MG63 (cell line): ENCODE measurements around the gene ROR2. TPM values are rescaled to one million over a fixed set of nuclear protein-coding genes. Genes with fewer than 3 reads are reported as not detected.

Source experiments
- DNase-seq: peaks from one replicate; pipeline ENCODE4 v3.0.0-alpha.2; 2020
- H3K27me3 ChIP-seq: fragments of 250-450 bp; sonication (Bioruptor Pico); 2 replicates; pipeline ENCODE4 v1.5.1; 2020; ENCODE audit warnings: mild to moderate bottlenecking, moderate library complexity
- H3K36me3 ChIP-seq: fragments of 250-450 bp; sonication (Bioruptor Pico); 2 replicates; pipeline ENCODE4 v1.5.1; 2020; ENCODE audit warnings: mild to moderate bottlenecking, moderate library complexity
- H3K4me3 ChIP-seq: fragments of 250-450 bp; sonication (Bioruptor Pico); 2 replicates; pipeline ENCODE4 v1.5.1; 2020; ENCODE audit warnings: mild to moderate bottlenecking, moderate library complexity
- H3K9me3 ChIP-seq: fragments of 250-450 bp; sonication (Bioruptor Pico); 2 replicates; pipeline ENCODE4 v1.5.1; 2020; ENCODE audit warnings: mild to moderate bottlenecking, moderate library complexity
- total RNA-seq: library from RNA; depleted of rRNA; stranded (reverse); fragments of >200 nt; shearing (Covaris generic); gene quantifications from 2 replicates; pipeline ENCODE4 v1.2.3, GENCODE V29; 2014; ENCODE audit warnings: low replicate concordance

Gene ROR2
- total RNA-seq, 1 experiment from 2014 or later, result 0.20 TPM

- Histone ChIP-seq H3K27me3 (no peaks in the 10 kb centered on the region), H3K36me3 (no peaks in the 10 kb centered on the region), H3K9me3 (peaks cover under 1% of the 10 kb centered on the region; the same call in 1 of the 2 replicates), H3K4me3 (no peak overlapping the region)
- DNase-seq, result no peak
These were observed 13.0 kb downstream of the ROR2 start for GRCh38 chr9:91937056-91937455.

DNA sequence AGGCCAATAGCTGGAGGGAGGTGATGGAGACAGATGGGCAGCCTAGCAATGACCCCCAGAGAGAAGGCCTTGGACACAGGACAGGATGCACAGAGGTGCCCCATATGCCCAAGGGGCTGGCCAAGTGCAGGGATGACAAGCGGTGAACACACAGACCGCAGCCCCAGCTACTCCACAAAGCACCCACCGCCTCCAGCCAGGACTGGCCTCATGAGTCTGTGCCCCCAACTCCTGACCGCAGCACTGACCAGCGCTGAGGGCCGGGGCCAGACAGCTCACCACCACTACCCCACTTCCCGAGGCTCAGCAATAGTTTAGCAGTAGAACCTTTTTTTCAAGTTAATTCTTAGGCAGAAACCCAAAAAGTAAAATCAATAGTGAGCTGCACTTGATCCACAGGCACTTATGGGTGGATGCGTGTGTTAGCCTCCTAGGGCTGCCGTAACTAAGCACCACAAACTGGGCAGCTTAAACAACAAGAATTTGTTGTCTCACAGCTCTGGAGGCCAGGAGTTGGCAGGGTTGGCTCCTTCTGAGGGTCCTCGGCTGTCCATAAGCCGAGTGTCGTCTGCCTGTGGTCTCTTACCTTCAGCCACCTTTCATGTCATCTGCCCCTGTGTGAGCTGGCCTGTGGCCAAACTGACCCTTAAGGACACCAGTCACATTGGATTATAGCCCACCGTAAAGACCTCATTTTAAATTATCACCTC lies 14.1 kb downstream of the ROR2 start:
- no peak overlapping the region for H3K4me3 ChIP-seq
- DNase-seq, result no peak
- H3K36me3 ChIP-seq, result no peaks in the 10 kb centered on the region
- peaks cover 12% of the 10 kb centered on the region for H3K9me3 ChIP-seq
- no peaks in the 10 kb centered on the region for H3K27me3 ChIP-seq

GRCh38 chr9:91935066-91935749 lies 14.8 kb downstream of the ROR2 start:
- DNase-seq, result no peak

GRCh38 chr9:91934654-91935053 lies 15.4 kb downstream of the ROR2 start:
- Histone ChIP-seq H3K27me3 (no peaks in the 10 kb centered on the region), H3K36me3 (no peaks in the 10 kb centered on the region), H3K9me3 (peaks cover 22% of the 10 kb centered on the region), H3K4me3 (no peak overlapping the region)
- no peak for DNase-seq

More at GRCh38 chr9:91935066-91935749, 14.8 kb downstream of the ROR2 start:
- Histone ChIP-seq H3K27me3 (no peaks in the 10 kb centered on the region), H3K4me3 (no peak overlapping the region), H3K36me3 (no peaks in the 10 kb centered on the region), H3K9me3 (peaks cover 19% of the 10 kb centered on the region)

GRCh38 chr9:91933556-91934352 lies 16.3 kb downstream of the ROR2 start:
- peaks cover 22% of the 10 kb centered on the region for H3K9me3 ChIP-seq
- DNase-seq, result no peak
- peak overlapping the region; percentile 14; the same call in 1 of the 2 replicates for H3K4me3 ChIP-seq
- H3K36me3 ChIP-seq, result no peaks in the 10 kb centered on the region
- no peaks in the 10 kb centered on the region for H3K27me3 ChIP-seq

- Histone ChIP-seq H3K36me3 (no peaks in the 10 kb centered on the region), H3K27me3 (no peaks in the 10 kb centered on the region), H3K9me3 (peaks cover 22% of the 10 kb centered on the region), H3K4me3 (no peak overlapping the region)
- DNase-seq, result no peak
These were observed 19.6 kb downstream of the ROR2 start for GRCh38 chr9:91930475-91930874.

GRCh38 chr9:91929331-91929730 lies 20.7 kb downstream of the ROR2 start:
- H3K9me3 ChIP-seq, result peaks cover 22% of the 10 kb centered on the region
- no peaks in the 10 kb centered on the region for H3K36me3 ChIP-seq
- H3K4me3 ChIP-seq, result no peak overlapping the region
- no peaks in the 10 kb centered on the region for H3K27me3 ChIP-seq
- no peak for DNase-seq

- Histone ChIP-seq H3K27me3 (no peaks in the 10 kb centered on the region), H3K9me3 (peaks cover 22% of the 10 kb centered on the region), H3K36me3 (no peaks in the 10 kb centered on the region), H3K4me3 (no peak overlapping the region)
- DNase-seq, result no peak
These were observed 22.0 kb downstream of the ROR2 start for GRCh38 chr9:91927922-91928510.

GRCh38 chr9:91924090-91924489 lies 25.9 kb downstream of the ROR2 start:
- H3K27me3 ChIP-seq, result no peaks in the 10 kb centered on the region
- DNase-seq, result no peak
- no peaks in the 10 kb centered on the region for H3K9me3 ChIP-seq
- H3K4me3 ChIP-seq, result no peak overlapping the region
- H3K36me3 ChIP-seq, result no peaks in the 10 kb centered on the region

- H3K9me3 ChIP-seq, result no peaks in the 10 kb centered on the region
- no peaks in the 10 kb centered on the region for H3K36me3 ChIP-seq
- H3K4me3 ChIP-seq, result no peak overlapping the region
- H3K27me3 ChIP-seq, result no peaks in the 10 kb centered on the region; the same call in 1 of the 2 replicates
- DNase-seq, result no peak
These were observed 26.9 kb downstream of the ROR2 start for GRCh38 chr9:91923145-91923544.

DNA sequence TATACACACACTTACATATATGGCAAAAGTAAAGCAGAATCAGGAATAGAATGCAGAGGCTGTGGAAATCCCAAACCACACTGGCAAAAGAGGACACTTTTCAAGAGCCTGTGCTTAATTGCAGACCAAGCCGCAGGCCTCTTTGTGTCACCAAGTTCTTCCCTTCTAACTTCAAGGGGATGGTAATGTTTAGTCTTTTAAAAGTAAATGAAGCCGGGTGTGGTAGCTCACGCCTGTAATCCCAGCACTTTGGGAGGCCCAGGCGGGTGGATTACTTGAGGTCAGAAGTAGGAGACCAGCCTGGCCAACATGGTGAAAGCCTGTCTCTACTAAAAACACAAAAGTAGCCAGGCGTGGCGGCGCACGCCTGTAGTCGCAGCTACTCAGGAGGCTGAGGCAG lies 28.7 kb downstream of the ROR2 start:
- H3K27me3 ChIP-seq, result no peaks in the 10 kb centered on the region; the same call in 1 of the 2 replicates
- H3K36me3 ChIP-seq, result no peaks in the 10 kb centered on the region
- no peaks in the 10 kb centered on the region for H3K9me3 ChIP-seq
- H3K4me3 ChIP-seq, result no peak overlapping the region
- no peak for DNase-seq

GRCh38 chr9:91920630-91921350 lies 29.2 kb downstream of the ROR2 start:
- no peaks in the 10 kb centered on the region; the same call in 1 of the 2 replicates for H3K27me3 ChIP-seq
- no peaks in the 10 kb centered on the region for H3K9me3 ChIP-seq
- no peak overlapping the region for H3K4me3 ChIP-seq
- DNase-seq, result no peak
- no peaks in the 10 kb centered on the region for H3K36me3 ChIP-seq

- Histone ChIP-seq H3K36me3 (no peaks in the 10 kb centered on the region), H3K4me3 (no peak overlapping the region), H3K9me3 (no peaks in the 10 kb centered on the region), H3K27me3 (no peaks in the 10 kb centered on the region; the same call in 1 of the 2 replicates)
- DNase-seq, result no peak
These were observed 30.4 kb downstream of the ROR2 start for GRCh38 chr9:91919621-91920020.

- Histone ChIP-seq H3K27me3 (no peaks in the 10 kb centered on the region; the same call in 1 of the 2 replicates), H3K9me3 (no peaks in the 10 kb centered on the region), H3K4me3 (no peak overlapping the region), H3K36me3 (no peaks in the 10 kb centered on the region)
- no peak for DNase-seq
These were observed 32.6 kb downstream of the ROR2 start for GRCh38 chr9:91917436-91917835.

DNA sequence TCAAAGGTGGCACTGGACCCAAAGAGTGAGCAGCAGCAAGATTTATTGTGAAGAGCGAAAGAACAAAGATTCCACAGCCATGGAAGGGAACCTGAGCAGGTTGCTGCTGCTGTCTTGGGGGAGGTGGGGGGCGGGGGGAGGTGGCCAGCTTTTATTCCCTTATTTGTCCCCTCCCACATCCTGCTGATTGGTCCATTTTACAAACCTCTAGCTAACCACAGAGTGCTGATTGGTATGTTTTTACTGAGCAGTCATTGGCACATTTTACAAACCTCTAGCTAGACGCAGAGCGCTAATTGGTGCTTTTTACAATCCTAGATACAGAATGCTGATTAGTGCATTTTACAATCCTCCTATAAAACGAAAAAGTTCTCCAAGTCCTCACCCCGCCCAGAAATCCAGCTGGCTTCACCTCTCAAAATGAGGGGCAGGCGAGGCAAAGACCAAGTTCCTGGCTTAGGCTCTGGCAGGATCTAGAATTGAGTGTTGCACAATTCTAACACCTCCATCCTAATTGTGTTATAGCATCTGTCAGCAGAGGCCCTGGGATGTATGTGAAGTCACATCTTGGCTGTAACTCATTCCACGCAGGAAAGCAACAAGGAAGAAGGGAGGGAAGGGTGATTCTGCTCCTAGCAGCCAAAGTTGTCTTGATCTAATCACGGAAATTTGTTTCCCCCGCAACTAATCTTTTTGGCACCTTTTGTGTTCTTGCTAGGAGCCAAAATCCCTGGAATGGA lies 34.3 kb downstream of the ROR2 start:
- Histone ChIP-seq H3K36me3 (no peaks in the 10 kb centered on the region), H3K27me3 (no peaks in the 10 kb centered on the region; the same call in 1 of the 2 replicates), H3K4me3 (no peak overlapping the region), H3K9me3 (no peaks in the 10 kb centered on the region)
- no peak for DNase-seq

DNA sequence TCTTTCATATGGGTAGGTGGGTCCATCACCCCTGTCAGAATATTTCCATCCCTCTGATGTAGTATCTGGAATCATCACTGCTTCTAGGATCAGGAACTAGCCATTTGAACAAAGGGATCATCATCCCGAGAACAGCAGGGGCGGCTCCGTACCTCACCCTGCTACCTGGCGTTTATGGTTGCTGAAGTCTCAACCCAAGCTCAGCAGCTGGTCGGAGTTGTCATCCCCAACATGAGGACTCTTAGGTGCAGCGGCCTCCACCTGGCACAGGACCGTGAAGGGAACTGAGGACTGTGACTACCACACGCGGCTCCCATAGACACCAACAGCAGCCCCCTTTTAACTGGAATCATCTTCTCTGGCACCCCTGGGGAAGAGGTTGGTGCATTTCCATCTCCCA lies 35.1 kb downstream of the ROR2 start:
- Histone ChIP-seq H3K36me3 (no peaks in the 10 kb centered on the region), H3K27me3 (no peaks in the 10 kb centered on the region; the same call in 1 of the 2 replicates), H3K9me3 (no peaks in the 10 kb centered on the region), H3K4me3 (no peak overlapping the region)
- no peak for DNase-seq
